ENCODE data around the gene ST8SIA5.
A peak's percentile ranks its signal among the peaks of the same experiment; 100 is the strongest.
"Not testable (repeated sequence)": the region's sequence is repeated elsewhere in the genome, so short reads cannot be mapped to it uniquely, and the experiment has no call there.

The ST8SIA5 gene

DNA sequence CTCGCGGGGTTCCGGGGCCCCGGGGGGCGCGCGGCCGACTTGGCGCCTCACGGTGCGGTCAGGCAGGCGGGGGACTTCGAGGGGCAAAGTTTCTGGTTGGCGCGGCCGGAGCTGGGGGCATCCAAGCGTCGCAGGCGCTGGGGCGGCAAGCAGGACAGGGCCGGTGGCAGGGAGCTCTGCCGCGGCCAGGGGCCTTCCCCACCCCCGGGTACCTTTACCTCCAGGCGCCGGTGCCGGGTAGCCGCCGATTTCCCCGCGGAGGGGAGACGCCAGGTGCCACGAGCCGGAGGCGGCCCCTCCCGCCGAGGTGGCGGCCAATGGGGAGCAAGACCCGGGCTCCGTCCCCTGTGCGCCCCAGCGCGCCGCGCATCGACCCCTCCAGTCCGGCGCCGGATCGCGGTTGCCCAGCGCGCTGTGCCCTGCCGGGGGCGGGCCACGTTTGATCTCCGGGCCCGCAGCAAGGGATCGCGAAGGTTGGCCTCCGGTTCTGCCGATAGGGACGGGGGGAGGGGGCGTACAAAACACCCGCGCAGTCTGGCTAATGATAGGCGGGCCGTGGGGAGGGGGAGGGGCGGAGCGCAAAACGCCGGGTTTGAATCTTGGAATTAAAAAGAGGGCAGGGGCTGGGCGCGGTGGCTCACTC lies at the start of gene ST8SIA5:
Gene ST8SIA5, minus strand, starts transcription at position 495 of the 643 bp plus-strand sequence. CDS start 545 bp downstream, outside the sequence.
- Histone ChIP-seq H3K9me3 (ENCODE audit: control insufficient read depth, insufficient read depth, low read length) (no peaks in the 10 kb centered on the region), H3K36me3 (ENCODE audit: control insufficient read depth, insufficient read depth, low read length) (no peaks in the 10 kb centered on the region), H3K27me3 (ENCODE audit: control insufficient read depth, insufficient read depth, low read length) (peaks cover 57% of the 10 kb centered on the region), H3K4me3 (ENCODE audit: low read depth, low read length) (peak within 1 kb of the TSS; percentile 43), H3K9ac (ENCODE audit: low read depth, low read length) (no peak within 1 kb of the TSS), H3K4me1 (ENCODE audit: control insufficient read depth, insufficient read depth, low read length) (no peaks in the 10 kb centered on the region)

DNA sequence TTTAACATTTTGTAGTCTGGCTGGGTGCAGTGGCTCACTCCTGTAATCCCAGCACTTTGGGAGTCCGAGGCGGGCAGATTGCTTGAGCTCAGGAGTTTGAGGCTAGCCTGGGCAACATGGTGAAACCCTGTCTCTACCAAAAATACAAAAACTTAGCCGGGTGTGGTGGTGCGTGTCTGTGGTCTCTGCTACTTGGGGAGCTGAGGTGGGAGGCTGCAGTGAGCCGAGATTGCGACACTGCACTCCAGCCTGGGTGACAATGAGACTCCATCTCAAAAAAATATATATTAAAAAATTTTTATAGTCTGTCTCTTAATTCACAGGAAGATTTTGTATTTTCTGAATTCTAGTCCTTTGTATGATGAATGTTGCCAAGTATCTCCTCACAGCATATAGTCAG lies 39.1 kb upstream of the ST8SIA5 start:
- H3K4me1 ChIP-seq (ENCODE audit: control insufficient read depth, insufficient read depth, low read length); H3K27me3 ChIP-seq (ENCODE audit: control insufficient read depth, insufficient read depth, low read length); H3K9me3 ChIP-seq (ENCODE audit: control insufficient read depth, insufficient read depth, low read length); H3K36me3 ChIP-seq (ENCODE audit: control insufficient read depth, insufficient read depth, low read length); H3K4me3 ChIP-seq (ENCODE audit: low read depth, low read length); H3K9ac ChIP-seq (ENCODE audit: low read depth, low read length): not testable (repeated sequence)

DNA sequence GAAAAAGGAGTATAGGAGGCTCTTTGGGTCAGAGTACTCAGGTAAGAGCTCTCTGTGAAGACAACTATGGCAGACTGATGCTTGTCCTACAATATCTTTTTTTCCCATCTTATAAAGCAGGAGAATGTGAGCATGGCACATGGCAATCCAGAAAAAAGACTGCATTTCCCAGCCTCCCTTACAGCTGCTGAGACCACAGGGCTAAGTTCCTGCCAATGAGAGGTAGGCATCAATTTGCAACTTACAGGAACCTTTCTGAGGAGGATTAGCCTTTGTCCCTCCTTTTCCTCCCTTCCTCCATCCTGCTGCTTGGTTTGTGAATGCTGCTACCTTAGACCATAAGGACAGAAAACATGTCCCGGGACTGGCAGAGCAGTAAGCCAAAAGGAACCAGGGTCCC lies 37.8 kb upstream of the ST8SIA5 start:
- no peak overlapping the region for H3K4me3 ChIP-seq (ENCODE audit: low read depth, low read length)
- H3K27me3 ChIP-seq (ENCODE audit: control insufficient read depth, insufficient read depth, low read length), result no peaks in the 10 kb centered on the region
- no peaks in the 10 kb centered on the region for H3K36me3 ChIP-seq (ENCODE audit: control insufficient read depth, insufficient read depth, low read length)
- H3K9me3 ChIP-seq (ENCODE audit: control insufficient read depth, insufficient read depth, low read length), result peaks cover 4% of the 10 kb centered on the region
- no peaks in the 10 kb centered on the region for H3K4me1 ChIP-seq (ENCODE audit: control insufficient read depth, insufficient read depth, low read length)
- H3K9ac ChIP-seq (ENCODE audit: low read depth, low read length), result no peak overlapping the region

GRCh38 chr18:46793565-46793964 lies 36.7 kb upstream of the ST8SIA5 start:
- Histone ChIP-seq H3K27me3 (ENCODE audit: control insufficient read depth, insufficient read depth, low read length) (no peaks in the 10 kb centered on the region), H3K9ac (ENCODE audit: low read depth, low read length) (no peak overlapping the region), H3K36me3 (ENCODE audit: control insufficient read depth, insufficient read depth, low read length) (no peaks in the 10 kb centered on the region), H3K9me3 (ENCODE audit: control insufficient read depth, insufficient read depth, low read length) (peaks cover 4% of the 10 kb centered on the region), H3K4me1 (ENCODE audit: control insufficient read depth, insufficient read depth, low read length) (no peaks in the 10 kb centered on the region), H3K4me3 (ENCODE audit: low read depth, low read length) (no peak overlapping the region)

DNA sequence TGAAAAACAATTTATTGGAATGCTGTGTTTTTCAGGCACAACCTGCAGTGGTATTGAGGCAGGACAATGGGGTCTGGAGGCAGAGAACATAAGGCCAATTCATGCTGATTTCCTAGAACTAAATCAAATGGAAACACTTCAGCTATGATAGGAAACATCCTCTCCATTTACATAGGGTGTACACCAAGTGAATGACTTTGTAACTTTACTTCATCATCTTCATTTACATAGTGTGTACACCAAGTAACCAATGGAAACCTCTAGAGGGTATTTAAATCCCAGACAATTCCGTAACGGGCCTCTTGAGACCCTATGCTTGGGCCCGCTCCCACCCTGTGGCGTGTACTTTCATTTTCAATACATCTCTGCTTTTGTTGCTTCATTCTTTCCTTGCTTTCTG lies 32.2 kb upstream of the ST8SIA5 start:
- Histone ChIP-seq H3K4me1 (ENCODE audit: control insufficient read depth, insufficient read depth, low read length) (no peaks in the 10 kb centered on the region), H3K9me3 (ENCODE audit: control insufficient read depth, insufficient read depth, low read length) (peaks cover 4% of the 10 kb centered on the region), H3K9ac (ENCODE audit: low read depth, low read length) (no peak overlapping the region), H3K4me3 (ENCODE audit: low read depth, low read length) (no peak overlapping the region), H3K27me3 (ENCODE audit: control insufficient read depth, insufficient read depth, low read length) (no peaks in the 10 kb centered on the region), H3K36me3 (ENCODE audit: control insufficient read depth, insufficient read depth, low read length) (no peaks in the 10 kb centered on the region)

GRCh38 chr18:46787674-46788073 lies 30.8 kb upstream of the ST8SIA5 start:
- no peaks in the 10 kb centered on the region for H3K4me1 ChIP-seq (ENCODE audit: control insufficient read depth, insufficient read depth, low read length)
- no peaks in the 10 kb centered on the region for H3K27me3 ChIP-seq (ENCODE audit: control insufficient read depth, insufficient read depth, low read length)
- no peak overlapping the region for H3K9ac ChIP-seq (ENCODE audit: low read depth, low read length)
- no peak overlapping the region for H3K4me3 ChIP-seq (ENCODE audit: low read depth, low read length)
- no peaks in the 10 kb centered on the region for H3K36me3 ChIP-seq (ENCODE audit: control insufficient read depth, insufficient read depth, low read length)
- H3K9me3 ChIP-seq (ENCODE audit: control insufficient read depth, insufficient read depth, low read length), result peaks cover 4% of the 10 kb centered on the region

DNA sequence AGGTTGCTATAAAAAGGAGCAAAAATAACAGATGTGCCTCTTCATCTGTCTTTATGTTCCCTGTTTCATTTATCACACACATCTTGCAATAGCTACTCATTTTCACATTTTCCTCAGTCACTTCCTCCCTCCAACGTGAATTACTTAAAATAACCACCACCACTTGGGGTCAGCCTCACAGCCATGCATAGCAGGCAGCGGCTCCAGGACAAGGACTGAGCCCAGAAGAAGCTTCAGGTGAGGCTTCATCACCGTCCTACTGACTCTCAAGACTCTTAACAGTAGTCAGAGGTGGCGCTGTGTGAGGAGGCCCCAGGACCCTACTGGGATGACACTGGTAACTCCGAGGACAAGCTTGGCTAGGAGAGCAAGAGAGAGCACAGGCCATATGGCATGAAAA lies 15.5 kb upstream of the ST8SIA5 start:
- H3K9me3 ChIP-seq (ENCODE audit: control insufficient read depth, insufficient read depth, low read length), result no peaks in the 10 kb centered on the region
- H3K4me1 ChIP-seq (ENCODE audit: control insufficient read depth, insufficient read depth, low read length), result peaks cover 3% of the 10 kb centered on the region
- H3K27me3 ChIP-seq (ENCODE audit: control insufficient read depth, insufficient read depth, low read length), result no peaks in the 10 kb centered on the region
- no peaks in the 10 kb centered on the region for H3K36me3 ChIP-seq (ENCODE audit: control insufficient read depth, insufficient read depth, low read length)
- no peak overlapping the region for H3K9ac ChIP-seq (ENCODE audit: low read depth, low read length)
- no peak overlapping the region for H3K4me3 ChIP-seq (ENCODE audit: low read depth, low read length)

GRCh38 chr18:46771141-46771540 lies 14.3 kb upstream of the ST8SIA5 start:
- Histone ChIP-seq H3K36me3 (ENCODE audit: control insufficient read depth, insufficient read depth, low read length) (no peaks in the 10 kb centered on the region), H3K27me3 (ENCODE audit: control insufficient read depth, insufficient read depth, low read length) (no peaks in the 10 kb centered on the region), H3K4me3 (ENCODE audit: low read depth, low read length) (no peak overlapping the region), H3K4me1 (ENCODE audit: control insufficient read depth, insufficient read depth, low read length) (peaks cover 3% of the 10 kb centered on the region), H3K9ac (ENCODE audit: low read depth, low read length) (no peak overlapping the region), H3K9me3 (ENCODE audit: control insufficient read depth, insufficient read depth, low read length) (no peaks in the 10 kb centered on the region)

DNA sequence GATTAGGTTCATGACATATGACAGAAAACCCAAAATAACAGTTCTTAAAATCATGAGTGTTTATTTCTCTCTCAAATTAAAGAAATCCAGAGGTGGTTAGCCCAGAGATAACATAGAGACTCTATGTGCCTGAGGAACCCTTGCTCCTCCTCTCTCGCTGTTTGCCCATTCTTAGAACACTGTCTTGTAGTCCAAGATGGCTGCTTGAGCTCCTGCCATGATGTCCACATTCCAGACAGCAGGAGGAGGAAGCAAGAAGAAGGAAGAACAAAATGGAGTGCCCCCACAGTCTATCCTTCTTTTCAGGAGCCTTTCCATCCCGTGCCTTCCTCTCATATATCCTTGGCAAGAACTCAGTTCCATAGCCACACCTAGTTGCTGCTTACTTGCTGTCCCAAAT lies 13.9 kb upstream of the ST8SIA5 start:
- H3K27me3 ChIP-seq (ENCODE audit: control insufficient read depth, insufficient read depth, low read length), result no peaks in the 10 kb centered on the region
- no peak overlapping the region for H3K9ac ChIP-seq (ENCODE audit: low read depth, low read length)
- H3K9me3 ChIP-seq (ENCODE audit: control insufficient read depth, insufficient read depth, low read length), result no peaks in the 10 kb centered on the region
- no peaks in the 10 kb centered on the region for H3K36me3 ChIP-seq (ENCODE audit: control insufficient read depth, insufficient read depth, low read length)
- H3K4me3 ChIP-seq (ENCODE audit: low read depth, low read length), result no peak overlapping the region
- H3K4me1 ChIP-seq (ENCODE audit: control insufficient read depth, insufficient read depth, low read length), result peaks cover 3% of the 10 kb centered on the region

DNA sequence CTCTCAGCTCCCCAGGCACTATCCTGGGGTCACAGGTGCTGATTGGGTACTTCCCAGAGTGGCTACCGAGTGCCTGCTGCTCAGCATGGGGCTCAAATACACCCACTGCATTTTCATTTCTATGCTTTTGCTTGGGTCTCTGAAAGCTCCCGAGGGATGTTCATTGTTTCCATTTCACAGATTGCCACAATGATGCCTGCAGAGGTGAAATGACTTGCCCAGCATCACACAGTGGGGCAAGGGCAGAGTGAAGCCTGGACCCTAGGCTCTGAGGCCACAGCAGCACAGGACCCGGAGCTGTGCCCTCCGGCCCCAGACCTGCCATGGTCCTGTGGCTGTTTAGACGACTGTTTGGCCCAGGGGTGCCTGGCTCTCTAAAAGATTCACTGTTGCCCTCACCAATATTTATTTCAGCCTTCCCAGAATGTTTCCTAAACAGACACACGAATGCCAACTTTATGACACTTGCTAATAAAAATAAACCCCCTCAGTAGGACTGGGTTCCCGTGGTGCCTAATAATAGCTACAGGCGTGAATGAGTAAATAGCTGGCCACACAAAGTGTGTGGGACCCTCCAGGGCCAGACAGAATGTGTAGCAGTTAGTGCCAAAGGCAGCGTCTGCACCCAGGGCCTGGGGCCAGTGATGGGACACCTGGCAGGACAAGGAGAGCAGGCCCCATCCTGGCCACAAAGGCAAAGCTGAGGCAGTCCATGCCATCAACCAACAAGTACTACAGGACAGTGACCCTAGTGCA lies 11.5 kb upstream of the ST8SIA5 start:
- H3K9ac ChIP-seq (ENCODE audit: low read depth, low read length), result no peak overlapping the region
- peaks cover 2% of the 10 kb centered on the region for H3K4me1 ChIP-seq (ENCODE audit: control insufficient read depth, insufficient read depth, low read length)
- no peaks in the 10 kb centered on the region for H3K27me3 ChIP-seq (ENCODE audit: control insufficient read depth, insufficient read depth, low read length)
- no peaks in the 10 kb centered on the region for H3K9me3 ChIP-seq (ENCODE audit: control insufficient read depth, insufficient read depth, low read length)
- H3K4me3 ChIP-seq (ENCODE audit: low read depth, low read length), result no peak overlapping the region
- no peaks in the 10 kb centered on the region for H3K36me3 ChIP-seq (ENCODE audit: control insufficient read depth, insufficient read depth, low read length)

DNA sequence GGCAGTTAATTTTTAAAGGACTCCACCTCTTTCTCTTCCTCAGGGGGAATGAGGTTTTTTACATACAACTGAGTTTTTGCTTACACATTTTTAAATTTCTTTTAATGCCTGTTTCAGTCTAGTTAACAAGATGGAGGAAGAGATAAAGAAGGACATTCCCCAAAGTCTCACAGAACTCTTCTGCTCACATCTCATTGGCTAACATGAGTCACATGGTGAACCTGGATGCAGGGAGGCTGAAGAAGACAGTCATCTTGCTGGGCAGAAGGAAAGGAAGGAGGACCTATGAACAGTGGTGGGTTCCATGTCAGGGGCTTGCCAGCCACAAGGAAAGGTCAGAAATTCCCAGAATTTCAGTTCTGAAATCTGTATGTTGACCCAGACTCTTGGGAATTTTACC lies 10.4 kb upstream of the ST8SIA5 start:
- no peaks in the 10 kb centered on the region for H3K9me3 ChIP-seq (ENCODE audit: control insufficient read depth, insufficient read depth, low read length)
- no peaks in the 10 kb centered on the region for H3K27me3 ChIP-seq (ENCODE audit: control insufficient read depth, insufficient read depth, low read length)
- H3K4me3 ChIP-seq (ENCODE audit: low read depth, low read length), result no peak overlapping the region
- H3K4me1 ChIP-seq (ENCODE audit: control insufficient read depth, insufficient read depth, low read length), result no peaks in the 10 kb centered on the region
- no peak overlapping the region for H3K9ac ChIP-seq (ENCODE audit: low read depth, low read length)
- H3K36me3 ChIP-seq (ENCODE audit: control insufficient read depth, insufficient read depth, low read length), result no peaks in the 10 kb centered on the region

GRCh38 chr18:46764586-46764985 lies 7.7 kb upstream of the ST8SIA5 start:
- Histone ChIP-seq H3K27me3 (ENCODE audit: control insufficient read depth, insufficient read depth, low read length) (peaks cover 15% of the 10 kb centered on the region), H3K4me1 (ENCODE audit: control insufficient read depth, insufficient read depth, low read length) (no peaks in the 10 kb centered on the region), H3K9me3 (ENCODE audit: control insufficient read depth, insufficient read depth, low read length) (no peaks in the 10 kb centered on the region), H3K4me3 (ENCODE audit: low read depth, low read length) (no peak overlapping the region), H3K9ac (ENCODE audit: low read depth, low read length) (no peak overlapping the region), H3K36me3 (ENCODE audit: control insufficient read depth, insufficient read depth, low read length) (no peaks in the 10 kb centered on the region)
